Astrocyte of the cerebellum (primary cell): ENCODE results near the gene NFIA.

Experiments
- DNase-seq: peaks from one replicate; pipeline ENCODE4 v3.0.0-alpha.2; 2011; ENCODE audit warnings: low read depth
- H3K4me3 ChIP-seq: 2 replicates; pipeline ENCODE4 v1.5.1; 2011; ENCODE audit warnings: mild to moderate bottlenecking, low read depth, low read length, moderate library complexity
- CTCF ChIP-seq: IDR thresholded peaks from 2 replicates; pipeline ENCODE4 v1.5.1; 2012; ENCODE audit warnings: low read length, low read depth, moderate library complexity, mild to moderate bottlenecking; ENCODE audit errors: missing control alignments
- in situ Hi-C: cut with HindIII; loops from 2 replicates; pipeline ENCODE4 v1.10.0; 2017; ENCODE audit warnings: low sequenced_read_pairs

Gene NFIA

GRCh38 chr1:61497013-61497412 is 414.7 kb downstream of the NFIA start:
- no peak overlapping the region for H3K4me3 ChIP-seq
- in situ Hi-C loops = no loop called here
- no peak for TF ChIP-seq CTCF
- no peak for DNase-seq

GRCh38 chr1:61498342-61498741 is 416.0 kb downstream of the NFIA start:
- in situ Hi-C loops = no loop called here
- DNase-seq = no peak
- H3K4me3 ChIP-seq = no peak overlapping the region

GRCh38 chr1:61501971-61502916 is 419.9 kb downstream of the NFIA start:
- TF ChIP-seq CTCF = no peak
- in situ Hi-C loops = no loop called here
- no peak overlapping the region for H3K4me3 ChIP-seq
- DNase-seq = no peak

More at GRCh38 chr1:61498342-61498741, 416.0 kb downstream of the NFIA start:
- no peak for TF ChIP-seq CTCF

GRCh38 chr1:61504305-61504704 is 421.9 kb downstream of the NFIA start:
- no peak for TF ChIP-seq CTCF
- in situ Hi-C loops = no loop called here
- DNase-seq = no peak
- no peak overlapping the region for H3K4me3 ChIP-seq

GRCh38 chr1:61504852-61505390 is 422.6 kb downstream of the NFIA start:
- no peak overlapping the region for H3K4me3 ChIP-seq
- in situ Hi-C loops = no loop called here
- TF ChIP-seq CTCF = no peak
- no peak for DNase-seq

GRCh38 chr1:61506236-61506635 is 423.9 kb downstream of the NFIA start:
- TF ChIP-seq CTCF = no peak
- no peak overlapping the region for H3K4me3 ChIP-seq
- no peak for DNase-seq
- in situ Hi-C loops = no loop called here
